HUDEP-2 (cell line): ENCODE results near the gene RHBDF2.

Experiments
- DNase-seq, 76 experiments: peaks; one replicate each; lab custom pipeline; 2025; ENCODE audit not compliant: unreplicated experiment in 76 of 76; lab: John Stamatoyannopoulos, UW

RHBDF2 gene

DNA sequence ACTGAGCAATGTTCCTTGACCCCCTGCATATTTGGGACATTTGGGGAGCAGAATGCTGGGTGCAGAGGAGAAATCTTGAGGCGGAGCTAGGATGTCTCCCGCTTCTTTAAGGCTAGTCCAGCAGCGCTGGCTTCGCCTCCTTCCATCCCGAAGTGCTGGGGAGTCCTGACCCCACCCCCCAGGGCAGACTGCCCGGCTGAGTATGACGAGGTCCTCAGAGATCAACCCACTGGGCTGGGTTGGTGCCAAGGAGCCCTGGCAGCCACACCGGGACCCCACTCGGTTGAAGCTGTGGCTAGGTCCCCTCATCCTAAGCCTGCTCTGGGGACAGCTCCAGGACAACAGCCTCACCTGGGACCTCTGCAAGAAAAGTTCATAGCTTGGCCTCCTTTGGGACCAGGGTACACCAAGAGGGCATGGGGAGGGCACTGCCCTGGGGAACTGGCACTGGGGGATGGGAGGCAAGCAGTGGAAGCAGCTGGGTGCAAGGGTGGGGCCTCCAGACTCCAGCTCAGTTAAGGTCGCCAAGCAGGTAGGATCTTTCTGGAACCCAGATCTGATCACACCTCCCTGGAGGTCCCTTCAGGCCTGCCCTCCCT, 11.0 kb downstream of the RHBDF2 start:
- DNase-seq = no peak

DNA sequence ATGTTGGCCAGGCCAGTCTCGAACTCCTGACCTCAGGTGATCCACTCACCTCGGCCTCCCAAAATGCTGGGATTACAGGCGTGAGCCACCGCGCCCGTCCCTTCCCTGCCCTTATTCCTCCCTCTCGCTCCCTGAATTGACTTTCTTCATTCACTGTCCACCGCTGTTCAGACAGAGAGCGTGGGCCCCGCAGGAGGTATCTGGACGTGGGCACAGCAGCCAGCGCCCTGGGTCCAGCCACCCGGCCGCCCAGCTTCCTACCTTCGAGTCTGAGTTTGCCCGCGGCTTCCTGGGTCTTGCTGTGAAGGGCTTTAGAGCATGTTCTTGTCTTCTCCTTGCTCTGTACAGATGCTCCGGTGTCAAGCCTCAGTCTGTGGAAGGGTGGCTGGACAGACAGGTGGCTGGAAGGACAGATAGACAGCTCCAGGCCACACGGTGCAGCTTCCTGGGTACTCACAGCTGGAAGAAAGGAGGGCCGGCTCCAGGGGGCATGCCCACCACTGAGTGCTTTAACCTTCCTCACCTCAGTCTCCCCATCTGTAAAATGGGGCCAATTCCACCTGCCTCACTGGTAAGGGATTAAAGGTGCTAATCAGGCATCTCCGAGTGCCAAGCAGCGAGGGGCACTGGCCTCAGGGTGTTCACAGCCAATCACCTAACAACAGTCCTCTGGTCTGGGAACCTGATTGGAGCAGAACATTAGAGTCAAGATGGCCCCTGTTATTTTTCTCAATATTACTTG, 13.6 kb downstream of the RHBDF2 start:
- DNase-seq = no peak

DNA sequence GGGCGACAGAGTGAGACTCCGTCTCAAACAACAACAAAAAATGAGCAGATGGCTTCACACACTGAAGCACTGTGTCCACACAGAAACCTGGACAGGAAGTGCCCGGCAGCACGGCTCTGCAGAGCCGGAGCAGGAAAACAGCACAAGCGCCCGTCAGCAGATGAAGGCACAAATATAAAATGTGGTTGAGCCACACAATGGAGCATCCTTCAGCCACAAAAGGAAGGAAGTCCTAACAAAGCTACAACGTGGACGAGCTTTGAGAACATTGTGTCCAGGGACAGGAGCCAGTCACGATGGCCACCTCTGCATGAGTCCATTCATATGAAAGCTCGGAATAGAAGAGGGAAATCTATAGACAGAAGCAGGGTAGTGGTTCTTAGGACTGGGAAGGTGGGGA, 15.7 kb downstream of the RHBDF2 start:
- DNase-seq = no peak

DNA sequence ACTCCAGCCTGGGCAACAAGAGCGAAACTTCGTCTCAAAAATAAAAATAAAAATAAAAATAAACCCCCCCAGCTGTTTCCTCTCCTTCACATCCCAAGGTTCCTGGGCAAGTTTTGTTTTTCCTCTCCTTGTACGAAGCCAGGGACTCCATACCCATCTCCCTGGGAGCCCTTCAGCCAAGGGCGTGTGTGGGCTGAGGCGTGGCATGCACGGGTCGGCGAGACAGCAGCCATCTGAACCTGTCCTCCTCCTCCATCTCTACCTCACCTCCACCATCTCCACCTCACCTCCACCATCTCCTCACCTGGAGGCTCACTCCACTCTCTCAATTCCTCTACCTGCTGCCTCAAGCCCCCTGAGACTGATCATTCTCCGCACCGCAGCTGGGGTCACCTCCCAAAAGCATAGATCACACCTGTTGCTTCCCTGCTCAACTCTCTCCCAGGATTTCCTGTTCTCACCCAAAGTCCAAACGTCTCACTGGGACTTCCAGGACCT, 16.9 kb downstream of the RHBDF2 start:
- DNase-seq = no peak

DNA sequence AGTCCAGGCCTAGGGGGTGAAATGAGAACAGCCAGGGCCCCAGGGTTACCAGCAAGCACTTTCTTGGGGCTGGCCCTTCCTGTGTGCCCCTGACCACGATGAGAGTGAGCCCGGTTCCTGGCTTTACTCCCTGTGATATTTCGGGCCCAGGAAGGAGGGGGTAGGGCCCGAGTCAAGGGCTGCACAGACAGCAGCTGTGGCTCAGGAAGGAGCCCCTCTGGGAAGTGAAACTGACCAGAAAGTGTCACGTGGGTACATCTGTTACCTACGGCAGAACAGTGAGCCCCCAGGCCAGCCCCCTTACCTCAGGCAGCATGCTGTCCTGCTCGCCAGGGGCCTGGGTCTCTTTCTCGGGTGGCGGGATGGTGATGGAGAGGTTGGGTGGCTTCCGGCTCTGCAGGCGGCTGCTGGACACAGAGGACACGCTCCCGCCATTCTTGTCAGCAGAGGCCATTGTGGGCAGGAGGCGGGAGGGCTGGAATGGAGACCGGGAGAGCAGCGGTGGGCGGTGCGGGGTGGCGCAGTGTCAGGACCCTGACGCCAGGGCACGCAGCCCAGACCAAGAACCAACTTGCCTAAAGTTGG, 20.1 kb downstream of the RHBDF2 start:
- DNase-seq = no peak

DNA sequence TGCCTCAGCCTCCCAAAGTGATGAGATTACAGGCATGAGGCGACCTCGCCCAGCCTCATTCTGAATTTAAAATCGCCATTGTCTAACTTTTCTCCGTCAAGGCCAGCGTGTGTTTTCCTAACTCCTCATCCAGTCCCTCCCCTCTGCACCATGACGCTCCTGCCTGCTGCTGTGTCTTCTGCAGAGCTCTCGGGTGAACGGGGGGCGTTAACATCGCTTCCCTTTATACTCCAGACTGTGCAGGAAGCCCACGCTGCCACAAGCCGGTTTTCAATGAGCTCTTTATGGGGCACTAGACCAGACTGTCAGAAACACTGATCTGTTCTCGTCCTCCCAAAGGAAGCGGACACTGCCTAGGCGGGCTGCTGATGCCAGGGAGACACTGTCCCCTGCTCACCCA, 20.6 kb downstream of the RHBDF2 start:
- DNase-seq = no peak

DNA sequence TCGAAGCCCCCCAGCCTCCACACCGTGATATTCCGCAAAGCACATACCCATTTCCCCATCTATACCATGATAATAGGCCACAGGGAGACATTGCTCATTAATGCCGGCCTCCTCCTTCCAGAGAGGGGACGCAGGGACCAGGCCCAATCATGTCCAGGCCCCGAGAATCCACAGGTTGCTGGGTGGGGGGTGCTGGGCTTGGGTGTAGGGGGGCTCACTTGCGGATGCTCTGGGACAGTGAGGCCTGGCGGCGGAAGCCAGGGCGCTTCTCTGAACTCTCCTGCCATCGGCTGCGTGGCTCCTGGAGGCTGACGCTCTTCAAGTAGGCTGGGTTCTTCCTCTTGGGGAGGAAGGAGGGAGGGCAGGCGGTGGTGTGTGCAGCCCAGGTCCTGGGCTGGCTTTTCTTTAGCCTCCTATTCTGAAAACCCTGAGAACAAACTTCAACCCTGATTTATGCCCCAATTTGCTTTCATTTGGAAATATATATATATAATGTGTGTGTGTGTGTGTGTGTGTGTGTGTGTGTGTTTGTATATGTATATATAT, 21.6 kb downstream of the RHBDF2 start:
- no peak for DNase-seq

DNA sequence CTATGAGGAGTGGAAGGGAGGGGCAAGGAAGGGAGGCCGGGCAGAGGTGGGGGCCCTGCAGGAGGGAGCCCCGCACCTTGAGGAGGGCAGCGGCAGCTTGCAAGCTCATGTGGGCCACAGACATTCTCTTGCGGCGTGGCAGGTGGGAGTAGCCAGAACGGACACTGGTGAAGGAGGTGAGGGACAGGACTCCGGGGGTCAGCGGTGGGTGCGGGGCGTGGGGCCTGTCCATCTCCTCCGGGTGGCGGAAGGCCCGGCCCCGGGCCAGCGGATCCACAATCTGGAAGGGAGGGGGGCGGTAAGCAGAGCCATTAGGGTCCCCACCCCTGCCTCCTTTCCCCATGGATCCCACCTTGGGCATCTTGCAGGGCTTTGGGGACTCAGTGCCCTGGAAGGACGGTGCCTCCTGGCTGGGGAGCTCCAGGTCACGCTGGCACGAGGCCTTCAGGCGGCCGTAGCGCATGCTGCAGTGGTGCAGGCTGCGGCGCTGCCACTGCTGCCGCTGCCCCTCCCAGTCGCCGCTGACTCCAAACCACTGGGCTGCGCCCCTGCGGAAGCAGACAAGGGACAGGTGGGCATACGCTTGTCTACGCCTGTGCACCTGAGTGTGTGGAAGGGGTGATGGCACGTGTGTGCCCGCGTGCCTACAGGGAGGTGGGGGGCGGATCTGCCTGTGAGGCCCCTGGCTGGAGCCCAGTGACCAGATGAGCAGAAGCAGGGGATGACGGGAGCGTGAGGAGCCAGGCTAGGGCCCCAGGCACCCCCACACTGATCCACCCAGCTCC, 22.3 kb downstream of the RHBDF2 start:
- DNase-seq = no peak

DNA sequence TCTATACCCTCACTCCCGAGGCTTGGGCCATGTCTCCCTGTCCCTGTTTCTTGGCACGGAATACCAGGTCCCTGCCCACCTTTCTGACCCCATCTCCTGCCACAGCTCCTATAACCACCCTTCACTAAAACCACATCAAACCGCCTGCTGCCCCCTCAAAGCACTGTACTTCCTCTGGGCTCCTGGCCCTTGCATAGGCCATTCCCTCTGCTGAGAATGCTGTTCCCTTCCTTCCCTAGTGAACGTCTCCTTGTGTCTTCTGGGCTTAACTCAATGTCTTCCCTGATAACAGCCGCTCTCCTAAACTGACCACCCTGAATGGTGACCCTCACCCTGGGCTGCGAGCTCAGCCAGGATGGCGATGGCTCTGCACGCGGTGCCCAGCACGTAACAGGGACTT, 23.1 kb downstream of the RHBDF2 start:
- no peak for DNase-seq

DNA sequence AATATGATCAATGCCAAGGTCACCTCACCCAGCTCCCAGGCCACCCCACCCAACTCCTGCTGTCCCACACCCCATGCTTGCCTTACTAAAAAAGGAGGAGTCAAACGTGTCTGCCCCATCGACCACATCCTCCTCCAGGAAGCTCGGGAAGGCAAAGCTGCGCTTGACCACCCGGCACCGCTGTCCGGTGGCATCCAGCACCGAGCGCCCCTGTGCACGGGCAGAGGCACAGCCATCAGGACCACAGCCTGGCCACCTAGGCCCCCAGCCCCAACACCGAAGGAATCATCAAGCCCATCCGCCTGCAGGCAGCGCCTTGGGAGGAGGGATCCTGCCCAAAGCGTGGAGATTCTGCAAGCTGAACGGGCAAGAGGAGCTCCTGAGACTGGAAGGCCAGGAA, 23.6 kb downstream of the RHBDF2 start:
- no peak for DNase-seq

DNA sequence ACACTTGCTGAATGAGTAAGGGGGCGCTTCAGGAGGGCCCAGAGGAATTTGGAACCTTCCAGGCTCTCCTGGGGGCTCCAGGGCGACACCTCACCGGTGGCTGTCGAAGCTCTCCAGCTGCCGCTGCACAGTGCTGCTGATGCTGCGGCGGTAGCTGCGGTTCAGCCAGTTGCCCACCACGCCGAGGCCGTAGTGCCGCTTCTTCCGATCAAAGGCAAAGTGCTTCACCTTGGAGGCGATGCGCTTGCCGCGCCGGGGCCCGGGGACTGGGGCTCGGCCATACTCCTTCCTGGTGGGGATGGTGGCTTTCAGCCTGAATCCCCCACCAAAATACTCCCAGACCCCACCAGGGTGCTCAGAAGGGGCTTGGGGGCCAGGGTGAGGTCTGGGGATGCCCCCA, 24.5 kb downstream of the RHBDF2 start:
- DNase-seq = no peak

DNA sequence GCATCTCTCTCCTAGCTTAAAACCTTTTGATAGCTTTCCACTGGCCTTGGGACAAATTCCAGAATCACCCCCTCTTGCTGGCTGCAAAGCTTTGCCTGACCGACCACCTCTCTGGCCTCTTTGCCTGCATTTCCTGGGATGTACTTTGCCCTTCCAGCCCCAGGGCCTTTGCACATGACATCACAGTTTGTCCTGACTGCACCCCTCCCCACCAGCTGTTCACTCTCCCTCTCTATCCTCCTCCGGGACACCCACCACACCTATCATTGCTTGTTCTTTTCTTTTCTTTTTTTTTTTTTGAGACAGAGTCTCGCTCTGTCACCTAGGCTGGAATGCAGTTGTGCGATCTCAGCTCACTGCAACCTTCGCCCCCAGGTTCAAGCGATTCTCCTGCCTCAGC, 25.9 kb downstream of the RHBDF2 start:
- no peak for DNase-seq

DNA sequence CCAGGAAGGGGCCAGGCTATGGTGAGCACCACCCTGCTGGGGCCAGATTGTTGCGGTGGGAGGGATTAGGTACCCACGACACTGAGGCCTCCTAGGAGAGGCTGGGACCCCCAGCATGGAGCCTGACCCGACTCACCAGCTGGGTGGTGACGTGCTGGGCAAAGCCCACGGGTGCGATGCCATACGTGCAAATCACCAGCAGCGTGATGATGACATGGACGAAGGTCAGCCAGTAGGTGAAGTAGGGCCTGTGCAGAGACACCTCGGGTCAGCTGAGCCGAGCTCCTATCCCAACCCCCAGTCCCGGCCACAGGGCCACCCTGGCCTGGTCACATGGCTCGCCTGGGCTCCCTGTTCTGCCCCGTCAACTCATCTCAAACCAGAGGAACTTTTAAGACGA, 26.3 kb downstream of the RHBDF2 start:
- DNase-seq = no peak

DNA sequence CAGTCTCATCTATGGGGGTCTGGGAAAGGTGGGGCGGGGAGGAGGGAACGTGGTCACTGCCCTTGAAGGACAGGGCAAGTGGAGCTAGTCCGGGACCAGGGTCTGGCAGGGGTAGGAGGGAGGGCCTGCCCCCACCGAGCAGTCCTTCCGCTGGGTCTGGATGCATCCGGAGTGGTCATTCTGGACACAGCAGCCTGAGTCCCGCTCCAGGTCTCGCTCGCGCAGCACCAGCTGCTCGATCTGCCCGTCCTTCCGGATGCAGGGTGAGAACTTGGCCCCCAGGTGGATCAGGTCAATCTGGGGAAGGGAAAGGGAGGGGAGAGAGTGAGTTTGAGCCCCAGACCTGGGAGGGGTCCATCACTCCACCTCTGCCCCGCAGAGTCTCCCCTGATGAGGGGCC, 27.0 kb downstream of the RHBDF2 start:
- DNase-seq = no peak

DNA sequence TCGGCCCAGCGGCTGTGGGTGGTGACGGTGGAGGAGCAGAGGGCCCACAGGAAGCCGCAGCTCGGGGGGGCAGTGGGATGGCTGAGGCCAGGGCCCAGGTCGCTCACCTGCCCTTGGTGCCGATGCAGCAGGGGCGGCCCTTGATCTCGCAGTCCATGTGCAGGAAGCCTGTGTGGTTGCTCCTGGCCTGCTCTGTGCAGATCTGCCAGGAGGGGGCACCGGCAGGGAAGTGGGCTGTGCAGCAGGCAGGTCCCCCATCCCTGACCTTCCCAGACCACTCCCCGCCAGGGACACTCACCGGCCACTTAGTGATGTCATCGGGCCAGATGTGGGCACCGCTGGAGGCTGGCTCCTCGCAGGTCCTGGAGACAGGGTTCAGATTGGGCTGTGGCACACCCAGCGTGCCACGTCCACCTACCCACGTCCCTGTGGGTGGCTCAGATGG, 27.7 kb downstream of the RHBDF2 start:
- DNase-seq = peak in 7 of 76 experiments; percentile 5 to 20 (median 14)

DNA sequence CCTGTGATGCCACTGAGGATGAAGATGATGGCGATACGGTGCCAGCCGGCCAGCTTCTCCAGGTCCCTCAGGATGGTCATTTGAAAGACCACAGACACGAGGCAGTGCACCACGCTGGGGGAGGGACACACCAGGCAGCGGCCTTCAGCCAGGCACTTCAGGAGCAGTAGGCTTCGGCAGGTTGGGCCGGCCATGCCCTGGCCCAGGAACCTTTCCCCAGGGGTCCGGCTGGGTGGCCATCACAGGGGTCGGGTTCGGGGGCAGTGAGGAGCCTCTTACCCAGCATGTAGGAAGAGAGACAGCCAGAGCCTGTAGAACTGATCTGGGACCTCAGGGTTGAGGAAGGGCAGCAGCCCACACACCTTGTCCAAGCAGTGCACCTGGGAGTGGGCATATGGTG, 28.5 kb downstream of the RHBDF2 start:
- DNase-seq = no peak

DNA sequence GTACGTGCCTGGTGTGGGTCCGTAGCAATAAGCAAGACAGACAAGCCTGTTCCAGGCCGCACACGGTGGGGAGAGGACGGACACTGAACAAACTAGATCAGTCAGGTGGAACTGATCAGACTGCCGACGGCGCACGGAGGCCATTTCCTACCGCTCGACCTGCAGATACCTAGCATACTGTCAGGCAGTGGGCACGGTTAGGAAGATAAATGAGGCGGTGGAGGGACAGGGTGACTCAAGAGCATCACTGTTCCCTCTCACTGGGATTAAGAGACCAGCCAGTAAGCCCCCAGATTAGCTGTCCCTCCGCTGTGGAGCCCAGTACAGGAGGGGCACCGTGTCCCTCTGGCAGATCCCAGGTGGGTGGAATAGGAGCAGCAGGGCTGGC, 29.0 kb downstream of the RHBDF2 start:
- no peak for DNase-seq

DNA sequence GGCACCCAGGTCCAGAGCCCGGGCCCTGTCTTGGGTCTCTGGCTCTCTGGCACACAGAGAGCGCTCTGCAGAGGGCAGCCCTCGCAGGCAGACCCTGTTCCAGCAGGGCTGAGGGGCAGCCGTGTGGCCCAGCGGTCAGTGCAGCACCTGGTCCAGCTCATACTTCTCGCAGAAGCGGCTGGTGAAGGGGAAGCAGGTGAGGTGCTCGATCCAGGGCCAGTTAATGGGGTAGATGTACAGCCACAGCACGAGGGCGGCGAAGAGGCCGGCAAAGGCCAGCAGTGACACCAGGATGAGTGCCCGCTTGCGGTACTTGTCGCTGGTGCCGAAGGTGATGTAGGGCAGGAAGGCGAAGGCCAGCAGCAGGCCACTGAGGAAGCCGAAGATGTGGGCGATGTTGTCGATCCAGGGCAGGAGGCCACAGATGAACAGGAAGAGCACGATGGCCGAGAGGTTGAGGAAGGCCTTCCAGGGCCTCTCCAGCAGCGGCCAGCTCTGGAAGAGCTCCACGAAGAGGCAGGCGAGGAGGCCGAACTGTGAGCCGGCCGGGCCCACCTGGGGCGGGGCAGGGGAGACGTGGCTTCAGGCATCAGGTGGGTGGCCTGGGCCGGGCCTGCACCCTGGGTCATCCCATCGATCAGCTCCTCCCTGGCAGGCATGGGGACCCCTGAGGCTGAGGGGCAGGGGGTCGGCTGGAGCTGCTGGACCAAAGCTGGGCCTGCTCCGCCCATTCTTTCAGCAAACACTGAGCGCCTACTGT, 29.5 kb downstream of the RHBDF2 start:
- DNase-seq = no peak

DNA sequence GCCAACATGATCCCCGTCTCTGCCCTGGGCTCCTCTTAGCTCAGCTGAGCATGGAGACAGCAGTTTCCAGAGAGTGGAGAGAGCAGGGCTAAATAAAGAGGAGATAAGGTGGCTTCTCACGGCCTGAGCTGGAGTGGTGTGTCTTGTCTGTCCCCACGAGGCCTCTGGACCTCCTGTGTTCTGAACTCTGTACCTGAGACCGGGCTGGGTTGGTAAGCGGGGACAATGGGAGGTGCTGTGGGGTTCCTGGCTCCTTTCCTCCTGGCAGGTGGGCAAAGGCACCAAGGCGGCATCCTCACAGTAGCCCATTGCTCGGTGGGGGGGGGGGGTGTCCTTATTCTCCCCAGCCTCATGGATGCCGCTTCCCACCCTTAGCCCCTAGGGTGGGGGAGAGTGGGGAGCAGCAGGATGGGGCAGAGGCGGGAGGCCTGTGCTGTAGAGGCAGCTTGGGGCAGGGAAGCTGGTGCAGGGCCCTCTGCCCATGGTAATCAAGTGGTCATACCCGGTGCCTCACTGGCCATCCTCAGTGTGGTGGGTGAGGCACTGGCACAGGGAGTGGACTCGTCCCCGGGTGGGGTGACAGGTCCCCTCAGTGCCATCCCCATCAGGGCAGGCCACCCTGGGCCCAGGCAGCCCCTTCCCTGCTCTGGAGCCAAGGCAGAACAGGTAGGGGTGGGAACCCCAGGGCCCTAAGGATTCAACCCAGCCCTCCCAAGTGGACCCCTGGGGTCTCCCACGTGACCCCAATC, 31.1 kb downstream of the RHBDF2 start:
- no peak for DNase-seq
